Natural killer cell (primary cell): ENCODE results near the gene POLR3A. TPM values are rescaled to one million over a fixed set of nuclear protein-coding genes. Genes with fewer than 3 reads are reported as not detected.

Experiments used
- ATAC-seq, 3 donors: fragments of 150-1000 bp in 2 of 3; fragments of 200-7000 bp in 1 of 3; cut with Tn5 transposase; 1 replicate in 1 of 3; 2 replicates in 2 of 3; pipeline ENCODE4 v1.10.0; 2021; ENCODE audit warnings: mild to moderate bottlenecking in 2 of 3, moderate library complexity in 2 of 3
- DNase-seq, 2 donors: peaks; one replicate each; pipeline versions ENCODE4 v3.0.0 to v3.0.0-alpha.2; 2013 to 2021; ENCODE audit warnings: mixed read lengths in 1 of 2
- H3K27ac ChIP-seq: one replicate; pipeline ENCODE4 v1.5.1; 2013; ENCODE audit warnings: mild to moderate bottlenecking, low read length
- H3K27me3 ChIP-seq: one replicate; pipeline ENCODE4 v1.6.1; 2013; ENCODE audit warnings: low read length; ENCODE audit not compliant: control insufficient read depth, insufficient read depth
- H3K36me3 ChIP-seq: one replicate; pipeline ENCODE4 v1.6.1; 2013; ENCODE audit warnings: low read length; ENCODE audit not compliant: control insufficient read depth, insufficient read depth
- H3K4me1 ChIP-seq: one replicate; pipeline ENCODE4 v1.6.1; 2013; ENCODE audit warnings: low read length; ENCODE audit not compliant: control insufficient read depth, insufficient read depth
- H3K4me3 ChIP-seq: one replicate; pipeline ENCODE4 v1.5.1; 2013; ENCODE audit warnings: low read length
- H3K9me3 ChIP-seq: one replicate; pipeline ENCODE4 v1.6.1; 2013; ENCODE audit warnings: low read length; ENCODE audit not compliant: control insufficient read depth, insufficient read depth
- H3K27ac Mint-ChIP-seq, 2 donors: one replicate each; pipeline ENCODE4 v1.8.0; 2022; ENCODE audit warnings: mild to moderate bottlenecking in 2 of 2, mixed read lengths in 2 of 2, moderate library complexity in 1 of 2
- H3K27me3 Mint-ChIP-seq, 2 donors: one replicate each; pipeline ENCODE4 v1.8.0; 2022; ENCODE audit warnings: low read depth in 2 of 2, mixed read lengths in 2 of 2
- H3K36me3 Mint-ChIP-seq: one replicate; pipeline ENCODE4 v1.8.0; 2022; ENCODE audit warnings: mixed read lengths
- H3K4me1 Mint-ChIP-seq, 2 donors: one replicate each; pipeline ENCODE4 v1.8.0; 2022; ENCODE audit warnings: mixed read lengths in 2 of 2
- H3K4me3 Mint-ChIP-seq: one replicate; pipeline ENCODE4 v1.8.0; 2022; ENCODE audit warnings: mild to moderate bottlenecking, moderate library complexity, mixed read lengths
- H3K9me3 Mint-ChIP-seq, 2 donors: one replicate each; pipeline ENCODE4 v1.8.0; 2022; ENCODE audit warnings: mixed read lengths in 2 of 2
- CTCF ChIP-seq: fragments of 200-600 bp; IDR thresholded peaks from one replicate; pipeline ENCODE4 v1.8.0; 2022; ENCODE audit warnings: antibody characterized with exemption
- WGBS: methylation state at CpG from one replicate; pipeline ENCODE4 v1.1.7; 2013; ENCODE audit warnings: missing lambda C conversion rate; ENCODE audit not compliant: insufficient coverage; 5-methylcytosine and 5-hydroxymethylcytosine counted together
- intact Hi-C: fragments of 100-400 bp; cut with micrococcal nuclease; formaldehyde crosslinking; loops from one replicate; pipeline ENCODE4 v1.14.2; 2022
- total RNA-seq, 4 donors: library from RNA; stranded (reverse); fragments of 120-200 nt in 1 of 4; gene quantifications; one replicate each; pipeline versions ENCODE4 v1.2.3 to v1.2.4, GENCODE V29; 2013 to 2022

Gene POLR3A
- total RNA-seq, 3 donors from 2014 or later (not counting 1 experiment from before 2014, with no cell fraction given), result 15.6 to 21.0 (median 17.9) TPM

GRCh38 chr10:77975086-77975666, 54.1 kb downstream of the POLR3A start:
- peaks cover 6% of the 10 kb centered on the region for H3K36me3 Mint-ChIP-seq
- WGBS, result 95% methylated on average over 9 of the region's 9 CpGs
- H3K4me3 ChIP-seq, result no peak overlapping the region
- intact Hi-C loops, result no loop called here
- no peaks in the 10 kb centered on the region for H3K27me3 Mint-ChIP-seq
- no peaks in the 10 kb centered on the region for H3K27me3 ChIP-seq
- DNase-seq (no peak), ATAC-seq (no peak)
- H3K9me3 ChIP-seq, result no peaks in the 10 kb centered on the region
- no peaks in the 10 kb centered on the region for H3K9me3 Mint-ChIP-seq
- peaks cover 6% of the 10 kb centered on the region for H3K4me1 ChIP-seq
- H3K27ac Mint-ChIP-seq, result peak overlapping the region in 1 of 2 donors; percentile 8
- no peak overlapping the region for H3K4me3 Mint-ChIP-seq
- H3K27ac ChIP-seq, result no peak overlapping the region
- peaks cover 6 to 8% of the 10 kb centered on the region in 2 donors for H3K4me1 Mint-ChIP-seq
- TF ChIP-seq CTCF, result no peak
- peaks cover 41% of the 10 kb centered on the region for H3K36me3 ChIP-seq

- Mint-ChIP-seq H3K4me3 (no peak overlapping the region), H3K4me1 (peaks cover 6 to 8% of the 10 kb centered on the region in 2 donors), H3K9me3 (no peaks in the 10 kb centered on the region), H3K27ac (peak overlapping the region in 1 of 2 donors; percentile 8), H3K36me3 (no peaks in the 10 kb centered on the region), H3K27me3 (no peaks in the 10 kb centered on the region)
- no peak overlapping the region for H3K4me3 ChIP-seq
- peaks cover 6% of the 10 kb centered on the region for H3K4me1 ChIP-seq
- WGBS, result 88% methylated on average over 8 of the region's 8 CpGs
- no peak for TF ChIP-seq CTCF
- peaks cover 36% of the 10 kb centered on the region for H3K36me3 ChIP-seq
- H3K27me3 ChIP-seq, result no peaks in the 10 kb centered on the region
- no peak overlapping the region for H3K27ac ChIP-seq
- ATAC-seq, result peak in 1 of 3 donors; percentile 47
- intact Hi-C loops, result loop anchor here (1.0 kb wide), 1 partner anchor 128 kb away; no protein-coding TSS in a partner anchor
- no peaks in the 10 kb centered on the region for H3K9me3 ChIP-seq
- DNase-seq, result peak in 1 of 2 donors; percentile 16
Observed at GRCh38 chr10:77974396-77975074, 54.8 kb downstream of the POLR3A start.

- H3K36me3 ChIP-seq, result peaks cover 27% of the 10 kb centered on the region
- H3K9me3 ChIP-seq, result no peaks in the 10 kb centered on the region
- H3K36me3 Mint-ChIP-seq, result no peaks in the 10 kb centered on the region
- H3K27me3 ChIP-seq, result no peaks in the 10 kb centered on the region
- H3K4me3 Mint-ChIP-seq, result no peak overlapping the region
- no peaks in the 10 kb centered on the region for H3K9me3 Mint-ChIP-seq
- H3K4me1 ChIP-seq, result peaks cover 6% of the 10 kb centered on the region
- H3K4me3 ChIP-seq, result no peak overlapping the region
- intact Hi-C loops, result no loop called here
- ATAC-seq (no peak), DNase-seq (no peak)
- peak overlapping the region in 1 of 2 donors; percentile 34 for H3K27ac Mint-ChIP-seq
- no peaks in the 10 kb centered on the region for H3K27me3 Mint-ChIP-seq
- H3K27ac ChIP-seq, result no peak overlapping the region
- 98% methylated on average over 3 of the region's 5 CpGs for WGBS
- no peak for TF ChIP-seq CTCF
- peaks cover 6 to 8% of the 10 kb centered on the region in 2 donors for H3K4me1 Mint-ChIP-seq
Observed at GRCh38 chr10:77973276-77973675, 56.0 kb downstream of the POLR3A start.
